Right lobe of liver (tissue), 4 donors: Measurements from ENCODE around the gene SLC35B4.

Experiments
- CTCF ChIP-seq, 4 donors: fragments of 200-600 bp in 3 of 4; fragments of 450-650 bp in 1 of 4; IDR thresholded peaks; one replicate each; pipeline versions ENCODE4 v1.5.1 to v1.8.0; 2016 to 2022; ENCODE audit warnings: antibody characterized with exemption in 4 of 4, mild to moderate bottlenecking in 2 of 4
- POLR2A ChIP-seq: fragments of 450-650 bp; IDR thresholded peaks from one replicate; pipeline ENCODE4 v1.6.1; 2017; ENCODE audit warnings: antibody characterized with exemption, mild to moderate bottlenecking
- donor health status: DM: no; HTN: no; CAD: no.
- donor health status: DM: no; HTN: no; CAD: no.
- donor health status: DM: no; HTN: yes; CAD: no.

GRCh38 chr7:134339475-134339874, 22.7 kb upstream of the SLC35B4 start:
- TF ChIP-seq CTCF (IDR thresholded peaks at IDR 0.05) (no peak), POLR2A (no peak)
